Lung (tissue), 12 donors: ENCODE measurements around the gene SRD5A1. TPM values are rescaled to one million over a fixed set of nuclear protein-coding genes. Genes with fewer than 3 reads are reported as not detected.

Experiments used
- ATAC-seq: fragments of 200-7000 bp; cut with Tn5 transposase; one replicate; pipeline ENCODE4 v1.9.1; 2020; ENCODE audit warnings: moderate number of reproducible peaks; ENCODE audit not compliant: insufficient read depth, low FRiP score
- DNase-seq, 3 donors: peaks; one replicate each; pipeline ENCODE4 v3.0.0-alpha.2; 2013 to 2017
- H3K27ac ChIP-seq, 2 donors: one replicate each; pipeline ENCODE4 v1.5.1; 2013; ENCODE audit warnings: mild to moderate bottlenecking in 2 of 2, moderate library complexity in 2 of 2, control low read depth in 1 of 2, inconsistent platforms in 1 of 2, low read depth in 1 of 2, low read length in 1 of 2
- H3K27me3 ChIP-seq, 3 donors: one replicate each; pipeline ENCODE4 v1.5.1; 2013; ENCODE audit warnings: low read length in 2 of 3; ENCODE audit not compliant: control insufficient read depth in 3 of 3, insufficient read depth in 3 of 3
- H3K36me3 ChIP-seq, 4 donors: one replicate each; pipeline ENCODE4 v1.5.1; 2013; ENCODE audit warnings: low read length in 4 of 4, mild to moderate bottlenecking in 1 of 4, moderate library complexity in 1 of 4; ENCODE audit not compliant: control insufficient read depth in 4 of 4, insufficient read depth in 4 of 4
- H3K4me1 ChIP-seq, 5 donors: one replicate each; pipeline ENCODE4 v1.5.1; 2013; ENCODE audit warnings: low read length in 5 of 5, mild to moderate bottlenecking in 2 of 5, moderate library complexity in 1 of 5; ENCODE audit not compliant: control insufficient read depth in 5 of 5, insufficient read depth in 5 of 5
- H3K4me3 ChIP-seq: one replicate; pipeline ENCODE4 v1.5.1; 2013; ENCODE audit warnings: mild to moderate bottlenecking, control low read depth, moderate library complexity
- H3K9ac ChIP-seq, 2 donors: one replicate each; pipeline ENCODE4 v1.5.1; 2013; ENCODE audit warnings: low read length in 2 of 2, control low read depth in 1 of 2; ENCODE audit not compliant: insufficient read depth in 1 of 2
- H3K9me3 ChIP-seq, 4 donors: one replicate each; pipeline ENCODE4 v1.5.1; 2013; ENCODE audit warnings: low read length in 3 of 4, mild to moderate bottlenecking in 1 of 4, moderate library complexity in 1 of 4; ENCODE audit not compliant: control insufficient read depth in 4 of 4, insufficient read depth in 3 of 4
- CTCF ChIP-seq: IDR thresholded peaks from 2 replicates; pipeline ENCODE4 v1.5.1; 2012; ENCODE audit warnings: mild to moderate bottlenecking; ENCODE audit errors: control extremely low read depth, extremely low read depth
- WGBS, 2 donors: extraction: QIAGEN DNeasy Blood & Tissue Kit; methylation state at CpG; one replicate each; pipeline ENCODE4 v1.1.7; 2013; 5-methylcytosine and 5-hydroxymethylcytosine counted together
- polyA plus RNA-seq, 2 donors: library from polyadenylated mRNA; stranded (reverse); fragments of 200-250 nt; gene quantifications; one replicate each; pipeline ENCODE4 v1.2.1, GENCODE V29; 2013
- total RNA-seq, 2 donors: library from RNA; depleted of rRNA in 1 of 2; stranded (reverse); fragments of >200 nt in 1 of 2; gene quantifications; one replicate each; pipeline ENCODE4 v1.2.1, GENCODE V29; 2014 to 2021
- donor health status: control.
- donor health status: control.
- donor health status: Bipolar disorder and iron deficiency.
- donor health status: healthy.
- donor health status: DM: yes; HTN: yes; CAD: no.

Gene SRD5A1
- total and polyA plus RNA-seq, 4 donors = 2.6 to 14.4 (median 7.3) TPM

GRCh38 chr5:6678385-6678784 is 45.1 kb downstream of the SRD5A1 start:
- TF ChIP-seq CTCF = no peak
- no peaks in the 10 kb centered on the region for H3K36me3 ChIP-seq
- no peak overlapping the region for H3K27ac ChIP-seq
- DNase-seq = no peak
- H3K9ac ChIP-seq = no peak overlapping the region
- no peaks in the 10 kb centered on the region for H3K4me1 ChIP-seq
- peaks cover 0 to 2% (median 0%) of the 10 kb centered on the region in 3 donors for H3K27me3 ChIP-seq
- H3K9me3 ChIP-seq = peaks cover 0 to 2% (median 0%) of the 10 kb centered on the region in 4 donors
- no peak for ATAC-seq
- WGBS, 2 donors = 71 to 86% methylated on average over 1 of the region's 1 CpG
- H3K4me3 ChIP-seq = no peak overlapping the region

GRCh38 chr5:6680922-6681321 is 47.7 kb downstream of the SRD5A1 start:
- WGBS, 2 donors = 62 to 64% methylated on average over 6 of the region's 6 CpGs
- no peak overlapping the region for H3K9ac ChIP-seq
- TF ChIP-seq CTCF = no peak
- H3K4me3 ChIP-seq = no peak overlapping the region
- H3K9me3 ChIP-seq = peaks cover 0 to 3% (median 0%) of the 10 kb centered on the region in 4 donors
- peaks cover 0 to 2% (median 0%) of the 10 kb centered on the region in 3 donors for H3K27me3 ChIP-seq
- no peak for ATAC-seq
- no peaks in the 10 kb centered on the region for H3K4me1 ChIP-seq
- no peak overlapping the region for H3K27ac ChIP-seq
- DNase-seq = no peak
- H3K36me3 ChIP-seq = no peaks in the 10 kb centered on the region

GRCh38 chr5:6681682-6682081 is 48.4 kb downstream of the SRD5A1 start:
- no peak overlapping the region for H3K4me3 ChIP-seq
- ATAC-seq = no peak
- H3K27me3 ChIP-seq = peaks cover 0 to 2% (median 0%) of the 10 kb centered on the region in 3 donors
- whole genome bisulfite sequencing, 2 donors = 47 to 87% methylated on average over 2 of the region's 2 CpGs
- DNase-seq = no peak
- H3K27ac ChIP-seq = no peak overlapping the region
- H3K9me3 ChIP-seq = peaks cover 0 to 3% (median 0%) of the 10 kb centered on the region in 4 donors
- H3K4me1 ChIP-seq = no peaks in the 10 kb centered on the region
- no peak overlapping the region for H3K9ac ChIP-seq
- no peak for TF ChIP-seq CTCF
- H3K36me3 ChIP-seq = no peaks in the 10 kb centered on the region

DNA sequence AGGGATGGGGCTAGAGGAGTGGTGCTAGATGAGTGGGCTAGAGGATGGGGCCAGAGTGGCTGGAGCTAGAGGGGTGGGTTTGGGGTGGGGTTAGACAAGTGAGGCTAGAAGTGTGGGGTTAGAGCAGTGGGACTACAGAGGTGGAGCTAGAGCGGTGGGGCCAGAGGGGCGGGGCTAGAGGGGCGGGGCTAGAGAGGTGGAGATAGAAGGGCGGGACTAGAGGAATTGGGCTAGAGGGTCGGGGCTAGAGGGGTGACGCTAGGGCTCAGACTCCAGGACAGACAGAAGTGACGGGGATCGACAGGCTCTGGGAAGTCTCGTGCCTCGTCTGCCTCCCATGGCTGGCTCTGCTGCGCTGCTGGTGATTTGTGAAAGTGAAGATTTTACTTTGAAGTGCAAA is 49.0 kb downstream of the SRD5A1 start:
- H3K27me3 ChIP-seq = peaks cover 0 to 2% (median 0%) of the 10 kb centered on the region in 3 donors
- H3K4me1 ChIP-seq = peaks cover 0 to 3% (median 0%) of the 10 kb centered on the region in 5 donors
- 49 to 66% methylated on average over 10 to 11 of the region's 11 CpGs for WGBS, 2 donors
- no peak for DNase-seq
- no peak for TF ChIP-seq CTCF
- H3K27ac ChIP-seq = no peak overlapping the region
- H3K36me3 ChIP-seq = no peaks in the 10 kb centered on the region
- H3K9ac ChIP-seq = no peak overlapping the region
- H3K9me3 ChIP-seq = peaks cover 0 to 3% (median 0%) of the 10 kb centered on the region in 4 donors
- no peak overlapping the region for H3K4me3 ChIP-seq
- ATAC-seq = no peak
